ENCODE measurements around the gene GPRIN2.
"Not testable (repeated sequence)": the region's sequence is repeated elsewhere in the genome, so short reads cannot be mapped to it uniquely, and the experiment has no call there.

GRCh38 chr10:46593307-46593706 is 36.8 kb upstream of the GPRIN2 start:
- TF ChIP-seq CTCF (IDR thresholded peaks at IDR 0.05; ENCODE audit: low read depth, low read length, poor library complexity, severe bottlenecking); EZH2phosphoT487 (IDR thresholded peaks at IDR 0.05; ENCODE audit: borderline replicate concordance, low read length): not testable (repeated sequence)

All from DOHH2 (cell line).